MV-4-11 (cell line): ENCODE measurements around the gene PCSK6.
"Not testable (repeated sequence)": the region's sequence is repeated elsewhere in the genome, so short reads cannot be mapped to it uniquely, and the experiment has no call there.

Experiments
- DNase-seq: peaks from one replicate; lab custom pipeline; 2025; lab: John Stamatoyannopoulos, UW

PCSK6 gene

DNA sequence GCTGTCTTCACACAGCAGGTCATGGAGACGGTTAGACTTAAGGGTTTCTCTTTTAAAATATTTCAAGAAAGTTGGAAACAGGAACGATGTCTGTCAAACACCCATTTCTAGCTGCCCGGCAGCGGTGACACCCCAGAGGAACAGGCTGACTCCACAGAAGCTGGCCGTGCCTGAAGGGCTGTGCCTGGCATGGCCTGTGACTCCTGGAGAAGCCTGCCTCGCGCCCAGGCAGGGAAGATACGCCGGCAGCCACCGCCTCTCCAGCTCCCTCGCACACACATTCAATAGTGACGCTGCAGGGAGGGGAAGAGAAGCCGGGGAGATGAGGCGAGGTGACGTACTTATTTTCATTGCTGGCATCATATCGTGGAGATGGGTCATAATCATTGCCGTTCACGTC is 59.9 kb downstream of the PCSK6 start:
- DNase-seq, result no peak

DNA sequence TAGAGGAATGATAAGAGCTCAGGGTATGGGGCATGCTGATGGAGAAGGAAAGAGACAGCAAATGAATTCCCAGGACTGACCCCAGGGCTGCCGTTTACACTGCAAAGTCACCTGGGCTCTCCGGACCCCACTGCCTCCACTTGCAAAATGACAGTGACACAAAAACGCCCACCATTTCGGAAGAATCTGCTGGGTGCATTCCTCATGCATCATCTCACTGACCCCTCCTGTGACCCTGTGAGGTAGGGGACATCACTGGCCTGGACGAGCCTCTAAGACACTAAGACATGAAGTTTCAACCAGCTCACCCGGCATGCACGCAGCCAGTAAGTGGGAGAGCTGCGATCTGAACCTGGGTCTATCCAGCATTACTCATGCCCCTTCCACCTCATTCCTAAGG is 60.3 kb downstream of the PCSK6 start:
- no peak for DNase-seq

DNA sequence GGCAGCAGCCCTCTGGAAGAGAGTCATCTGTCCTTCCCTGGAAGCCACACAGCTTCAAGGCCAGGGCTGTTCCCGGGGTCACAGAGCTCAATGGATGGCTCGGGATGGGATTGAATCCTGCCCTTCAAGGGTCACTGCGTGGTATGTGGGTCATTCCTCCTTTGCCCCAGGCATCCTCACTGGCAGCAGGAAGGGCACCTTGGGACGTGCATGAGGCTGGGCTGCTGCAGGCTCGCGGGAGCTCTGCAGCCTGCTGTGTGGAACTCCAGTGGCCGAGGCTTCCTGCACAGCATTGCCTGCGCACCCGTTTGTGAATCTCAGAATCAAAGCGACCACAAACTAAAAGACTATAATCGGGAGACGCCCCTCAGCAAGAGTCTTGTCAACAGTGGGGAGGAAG is 60.7 kb downstream of the PCSK6 start:
- no peak for DNase-seq

DNA sequence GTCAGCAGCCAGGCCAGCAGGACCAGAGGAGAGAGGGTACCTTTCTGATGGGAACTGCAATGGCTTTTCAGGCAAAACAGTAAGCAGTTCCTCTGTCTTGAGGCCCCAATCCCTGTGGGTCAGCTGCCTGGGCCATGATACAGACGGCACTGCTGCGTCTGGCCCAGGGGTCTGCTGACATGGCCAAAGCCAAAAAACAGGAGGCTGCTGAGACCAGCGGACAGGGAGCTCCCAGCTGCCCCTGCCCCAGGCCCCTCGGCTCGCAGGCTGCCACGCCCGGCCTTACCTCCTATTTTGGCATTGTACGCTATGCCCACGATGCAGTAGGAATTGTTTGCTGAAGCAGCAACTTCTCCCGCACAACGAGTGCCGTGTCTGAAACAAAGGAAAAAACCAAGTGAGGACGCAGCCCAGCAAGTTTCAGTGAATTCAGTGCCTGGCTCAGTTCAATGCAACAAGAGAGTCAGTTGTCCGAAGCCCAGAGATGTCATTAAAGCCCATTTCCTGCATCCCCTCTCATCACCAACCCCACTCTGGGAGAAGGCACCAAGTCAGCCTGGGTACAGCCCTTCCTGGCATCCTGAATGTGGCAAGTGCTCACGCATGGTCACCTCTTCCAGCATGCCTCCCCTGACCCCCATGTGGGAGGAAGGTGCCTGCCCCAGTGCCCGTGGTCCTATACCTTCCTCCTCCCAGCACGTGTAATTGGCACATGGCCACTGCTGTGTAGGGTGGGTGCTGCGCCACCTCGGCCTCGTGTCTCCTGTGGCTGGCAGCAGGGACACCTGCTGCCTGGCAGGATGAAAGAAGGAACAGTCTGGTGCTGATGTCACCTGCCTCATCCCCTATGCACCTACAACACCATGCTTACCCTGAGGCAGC is 61.7 kb downstream of the PCSK6 start:
- no peak for DNase-seq

DNA sequence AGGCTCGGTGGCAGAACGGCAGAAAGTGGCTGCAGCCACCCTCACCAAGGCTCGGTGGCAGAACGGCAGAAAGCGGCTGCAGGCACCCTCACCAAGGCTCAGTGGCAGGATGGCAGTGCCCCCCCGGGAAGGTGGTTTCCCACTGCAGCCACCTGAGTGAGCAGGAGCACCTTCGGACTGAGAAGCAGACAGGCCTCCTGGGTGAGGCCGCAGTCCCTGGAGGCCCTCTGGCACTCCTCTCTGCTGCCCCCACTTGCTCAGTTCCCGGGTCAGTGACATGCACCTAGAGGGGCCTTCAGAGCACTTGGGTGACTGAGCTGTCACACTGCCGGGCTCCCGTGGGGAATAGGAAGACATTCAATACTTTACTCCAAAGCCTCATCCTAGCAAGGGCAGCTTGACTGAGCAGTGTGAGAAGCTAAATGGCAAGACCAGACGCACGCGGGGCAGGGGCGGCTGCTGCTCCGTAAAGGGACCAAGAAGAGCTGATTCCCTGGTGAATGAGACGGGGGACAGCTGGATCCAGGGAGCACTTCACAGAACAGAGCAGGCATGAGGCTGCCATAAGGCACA is 62.7 kb downstream of the PCSK6 start:
- DNase-seq, result no peak

DNA sequence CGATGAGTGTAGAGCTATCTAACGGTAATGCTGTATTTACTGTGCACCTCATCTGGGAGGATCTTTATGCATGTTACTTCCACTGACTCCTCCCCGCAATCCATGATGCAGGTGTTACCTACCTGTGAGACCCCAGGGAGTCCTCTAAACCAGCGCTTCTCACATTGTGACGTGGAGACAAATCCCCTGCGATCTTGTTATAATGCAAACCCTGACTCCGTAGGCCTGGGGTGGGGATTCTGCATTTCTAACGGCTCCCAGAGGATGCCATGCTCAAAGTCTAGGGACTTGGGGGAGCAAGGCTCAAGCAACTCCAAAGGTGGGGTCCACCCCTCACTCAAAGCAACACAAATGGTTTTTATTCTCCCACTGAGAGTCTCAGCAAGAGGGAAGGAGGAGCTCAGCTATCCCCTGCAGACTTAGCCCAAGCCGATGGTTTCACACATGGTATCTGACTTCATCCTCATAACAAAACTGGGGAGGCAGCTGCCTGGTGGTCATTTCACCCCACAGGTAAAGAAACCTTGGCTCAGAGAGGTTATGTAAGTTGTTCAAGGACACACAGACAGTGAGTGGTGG is 63.6 kb downstream of the PCSK6 start:
- no peak for DNase-seq

DNA sequence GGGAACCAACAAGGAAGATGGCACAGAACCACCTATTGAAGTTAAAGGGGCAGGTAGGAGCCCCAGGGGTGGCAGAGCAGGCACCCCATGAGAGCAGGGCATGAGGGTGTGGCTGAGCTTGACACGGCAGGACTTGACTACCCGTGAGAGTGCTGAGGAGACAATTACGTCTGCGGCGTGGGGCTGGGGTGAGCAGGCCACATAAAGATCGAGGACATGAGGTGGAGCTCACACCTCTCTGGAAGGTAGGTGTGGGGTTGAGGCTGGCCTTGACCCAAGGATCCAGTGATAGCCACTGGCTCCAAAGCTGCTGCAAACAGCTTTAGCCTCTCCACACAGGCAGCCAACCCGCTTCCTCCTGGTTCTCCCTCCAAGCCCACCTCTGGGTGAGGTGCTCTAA is 64.5 kb downstream of the PCSK6 start:
- no peak for DNase-seq

DNA sequence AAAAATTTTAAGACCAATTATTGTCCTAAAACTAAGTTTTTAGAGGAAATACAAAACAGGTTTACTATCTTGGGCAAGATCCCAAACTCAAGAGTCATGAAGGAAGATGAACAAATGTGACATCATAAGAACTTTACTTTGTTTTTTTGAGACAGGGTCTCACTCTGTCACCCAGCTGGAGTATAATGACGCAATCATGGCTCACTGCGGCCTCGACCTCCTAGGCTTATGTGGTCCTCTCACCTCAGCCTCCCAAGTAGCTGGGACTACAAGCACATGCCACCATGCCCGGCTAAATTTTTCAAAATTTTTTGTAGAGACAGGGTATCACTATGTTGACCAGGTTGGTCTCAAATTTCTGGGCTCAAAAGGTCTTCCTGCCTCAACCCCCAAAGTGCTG is 69.3 kb downstream of the PCSK6 start:
- DNase-seq, result no peak

DNA sequence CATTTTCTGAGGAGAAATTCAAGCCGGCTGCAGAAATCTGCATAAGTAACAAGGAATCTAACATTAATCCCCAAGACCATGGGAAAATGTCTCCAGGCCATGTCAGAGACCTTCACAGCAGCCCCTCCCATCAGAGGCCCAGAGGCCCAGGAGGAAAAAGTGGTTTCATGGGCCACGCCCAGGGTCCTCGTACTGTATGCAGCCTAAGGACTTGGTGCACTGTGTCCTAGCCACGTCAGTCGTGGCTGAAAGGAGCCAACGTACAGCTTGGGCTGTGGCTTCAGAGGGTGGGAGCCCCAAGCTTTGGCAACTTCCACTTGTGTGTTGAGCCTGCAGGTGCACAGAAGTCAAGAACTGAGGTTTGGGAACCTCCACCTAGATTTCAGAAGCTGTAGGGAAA is 73.0 kb downstream of the PCSK6 start:
- not testable (repeated sequence) for DNase-seq

DNA sequence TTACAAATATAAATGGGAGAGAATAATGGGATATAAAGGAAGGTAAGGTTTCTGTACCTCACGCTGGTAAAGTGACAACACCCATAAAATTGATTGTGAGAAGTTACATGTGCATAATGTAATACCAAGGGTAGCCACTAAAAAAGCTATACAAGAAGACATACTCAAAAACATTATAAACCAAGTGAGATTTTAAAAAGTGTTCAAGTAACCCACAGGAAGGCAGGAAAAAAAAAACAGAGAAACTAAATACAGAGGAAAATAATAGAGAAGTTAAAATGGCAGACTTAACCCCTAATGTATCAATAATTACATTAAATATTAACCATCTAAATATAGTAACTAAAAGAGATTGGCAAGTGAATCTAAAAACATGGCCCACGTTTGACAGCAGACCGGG is 76.3 kb downstream of the PCSK6 start:
- DNase-seq, result no peak

DNA sequence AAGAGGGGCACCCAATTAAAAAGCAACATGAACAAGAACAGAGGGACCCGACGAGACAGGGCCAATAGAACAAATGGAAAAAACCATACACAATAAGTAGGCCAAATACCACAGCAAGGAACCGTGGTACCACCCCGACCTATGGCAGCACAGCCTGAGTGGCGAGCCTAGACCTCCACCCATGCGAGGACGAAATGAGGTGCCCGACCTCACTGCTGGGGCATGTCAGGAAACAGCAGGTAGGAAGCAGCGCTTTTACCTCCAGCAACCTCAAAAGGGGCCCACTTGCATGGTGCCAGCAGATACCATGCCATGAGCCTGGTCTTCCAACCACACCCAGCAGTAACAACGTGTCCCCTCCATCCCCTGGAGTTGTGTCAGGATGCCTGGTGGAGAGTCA is 77.9 kb downstream of the PCSK6 start:
- DNase-seq, result no peak

DNA sequence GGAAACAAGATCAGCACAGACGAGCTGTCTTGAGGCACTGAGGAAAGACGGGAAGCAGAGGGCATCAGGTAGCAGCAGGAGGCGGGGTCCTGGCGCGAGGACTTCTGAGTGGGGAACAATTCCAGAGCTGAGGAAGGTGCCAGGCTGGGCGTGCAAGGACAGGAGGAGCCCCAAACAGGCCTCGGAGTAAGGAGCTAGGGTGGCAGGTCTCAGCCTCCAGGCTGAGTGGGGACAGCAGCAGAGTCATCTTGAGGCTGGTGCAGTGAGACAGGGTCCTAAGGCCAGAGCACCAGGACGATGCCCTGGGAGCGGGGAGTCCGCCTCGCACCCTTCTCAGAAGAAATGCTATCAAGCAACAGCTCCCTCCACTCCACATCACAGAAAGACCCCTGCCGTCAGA is 78.4 kb downstream of the PCSK6 start:
- no peak for DNase-seq

DNA sequence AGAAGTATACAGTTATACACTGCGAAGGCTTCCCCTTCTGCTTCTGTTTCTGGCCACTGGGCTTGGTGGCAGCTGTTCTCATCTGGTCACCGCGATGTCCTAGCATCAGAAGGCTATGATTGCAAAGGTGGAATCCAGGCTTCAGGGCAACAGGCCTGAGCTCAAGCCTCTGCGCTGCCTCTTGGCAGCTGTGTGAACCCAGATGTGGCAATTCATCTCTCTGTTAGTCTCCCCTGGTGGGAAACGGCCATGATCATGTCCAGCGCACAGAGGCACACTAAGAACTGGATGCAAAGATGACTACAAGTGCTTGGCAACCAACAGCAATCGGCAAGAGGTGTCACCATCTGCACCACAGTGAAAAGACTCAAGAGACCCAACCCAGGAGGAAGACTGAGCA is 78.9 kb downstream of the PCSK6 start:
- DNase-seq, result peak; percentile 5

DNA sequence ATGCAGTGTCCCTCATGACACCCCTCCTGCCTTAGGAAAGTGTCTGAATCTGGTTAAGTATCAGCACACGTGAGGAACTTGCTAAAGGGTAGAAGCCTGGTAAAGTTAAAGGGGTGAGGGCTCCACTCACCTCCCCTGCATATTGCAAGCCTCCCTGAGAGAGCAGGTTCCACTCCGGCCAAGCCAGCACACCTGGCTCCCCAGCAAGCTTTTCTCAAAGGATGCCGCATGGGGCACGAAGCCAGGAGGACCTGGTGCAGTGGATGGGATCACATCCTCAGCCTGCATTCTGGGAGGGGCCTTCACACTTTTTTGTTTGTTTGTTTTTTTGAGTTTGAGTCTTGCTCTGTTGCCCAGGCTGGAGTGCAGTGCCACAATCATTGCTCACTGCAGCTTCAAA is 79.9 kb downstream of the PCSK6 start:
- DNase-seq, result no peak

DNA sequence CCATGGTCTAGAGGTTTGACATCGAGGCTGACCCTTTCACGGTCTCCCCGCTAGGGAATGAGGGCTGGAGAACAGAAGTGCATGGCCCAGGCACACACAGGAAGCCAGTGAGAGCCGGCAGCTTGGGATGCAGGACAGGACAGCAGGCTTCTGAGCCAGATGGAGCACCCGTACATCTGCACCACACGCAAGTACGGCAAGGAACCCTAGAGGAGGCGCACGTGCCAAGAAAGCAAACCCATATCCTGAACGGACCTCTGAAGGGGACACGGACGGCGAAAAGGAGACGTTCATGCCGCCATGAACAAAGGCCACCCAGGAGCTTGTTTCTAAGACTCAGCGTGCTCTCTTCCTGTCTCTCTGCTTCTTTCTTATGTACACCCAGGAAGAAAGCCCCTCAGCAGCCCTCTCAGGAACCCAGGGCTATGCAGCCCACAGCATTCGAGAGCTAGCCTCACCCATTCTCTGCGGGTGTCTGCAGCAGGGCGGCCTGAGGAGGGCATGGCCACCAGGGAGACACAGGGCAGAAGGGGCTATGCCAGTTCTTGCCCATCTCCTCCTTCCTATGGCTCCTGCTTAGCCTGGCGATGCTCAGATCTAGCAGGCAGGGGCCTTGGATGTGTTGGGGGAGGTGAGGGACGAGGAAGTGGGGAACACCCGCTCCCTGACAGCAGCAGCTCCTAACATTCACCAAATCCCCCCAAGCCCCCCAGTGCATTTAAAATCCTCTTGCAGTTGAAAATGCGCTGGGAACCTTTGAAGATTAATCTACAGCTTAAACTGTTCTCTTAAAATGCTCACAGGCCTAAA is 81.3 kb downstream of the PCSK6 start:
- DNase-seq, result no peak

DNA sequence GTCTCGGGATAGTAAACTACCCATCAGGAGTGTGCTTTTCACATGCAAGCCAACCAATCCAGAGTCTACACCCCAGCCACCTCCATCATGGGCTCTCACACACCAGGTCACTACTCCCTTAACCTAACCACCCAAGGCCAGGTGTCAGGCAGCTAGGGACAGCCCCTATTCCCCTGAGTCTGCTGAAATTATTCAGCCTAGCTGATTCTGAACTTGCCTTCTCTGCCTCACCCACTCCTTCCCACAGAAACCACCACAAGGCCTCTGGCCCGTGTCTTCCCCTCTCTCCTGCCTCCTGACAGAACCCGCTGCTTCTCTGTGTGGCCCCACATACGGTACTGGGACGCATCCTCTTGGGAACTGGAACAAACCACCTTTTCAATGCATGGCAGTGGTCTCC is 82.1 kb downstream of the PCSK6 start:
- no peak for DNase-seq

DNA sequence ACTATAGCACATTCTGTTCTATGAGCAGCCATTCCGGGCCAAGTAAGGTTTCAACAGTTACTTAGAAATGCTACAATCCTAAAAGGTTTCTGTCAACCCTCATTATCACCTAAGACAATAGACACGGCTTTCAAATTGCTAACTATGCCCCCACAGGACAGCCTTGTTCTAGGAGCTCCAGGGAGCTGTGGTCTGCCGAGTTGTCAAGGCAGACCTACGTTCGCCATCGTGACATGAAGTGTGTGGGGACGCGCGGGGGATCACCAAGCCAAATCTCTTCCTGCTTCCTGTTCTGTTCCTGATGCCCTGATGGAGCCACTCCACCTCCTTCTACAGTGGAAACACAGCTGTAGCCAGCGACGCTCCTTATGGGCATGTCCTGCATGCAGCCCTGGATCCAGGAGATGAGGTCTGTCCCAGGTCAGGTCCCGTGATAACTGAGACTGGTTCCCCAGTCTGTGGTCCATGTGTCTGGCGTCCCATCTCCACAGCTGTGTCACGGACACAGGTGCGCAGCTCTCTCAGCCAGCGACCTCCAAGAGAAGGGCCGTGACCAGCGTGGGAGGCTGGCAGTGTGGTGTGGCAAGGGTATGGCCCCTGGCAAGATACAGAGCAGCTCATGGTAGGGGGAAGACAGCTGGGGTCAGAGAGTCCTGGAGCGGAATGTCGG is 82.8 kb downstream of the PCSK6 start:
- DNase-seq, result no peak

DNA sequence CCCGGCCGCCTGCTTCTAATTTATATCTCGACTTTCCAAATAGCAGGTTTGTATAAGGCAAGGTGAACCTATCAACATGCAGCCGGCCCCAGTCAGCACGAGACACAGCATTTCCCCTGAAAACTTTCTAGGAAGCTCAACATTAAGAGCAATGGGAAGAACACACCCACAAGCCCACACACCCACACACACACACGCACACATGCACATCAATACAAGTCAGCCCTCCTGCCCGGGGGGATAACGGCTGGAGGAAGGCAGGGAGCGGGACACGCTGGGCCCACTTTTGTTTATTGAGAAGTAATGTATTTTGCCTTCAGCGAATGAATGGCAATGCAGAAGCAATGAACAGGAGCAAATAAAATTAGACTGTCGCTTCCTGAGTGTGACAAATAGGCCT is 83.5 kb downstream of the PCSK6 start:
- DNase-seq, result no peak

DNA sequence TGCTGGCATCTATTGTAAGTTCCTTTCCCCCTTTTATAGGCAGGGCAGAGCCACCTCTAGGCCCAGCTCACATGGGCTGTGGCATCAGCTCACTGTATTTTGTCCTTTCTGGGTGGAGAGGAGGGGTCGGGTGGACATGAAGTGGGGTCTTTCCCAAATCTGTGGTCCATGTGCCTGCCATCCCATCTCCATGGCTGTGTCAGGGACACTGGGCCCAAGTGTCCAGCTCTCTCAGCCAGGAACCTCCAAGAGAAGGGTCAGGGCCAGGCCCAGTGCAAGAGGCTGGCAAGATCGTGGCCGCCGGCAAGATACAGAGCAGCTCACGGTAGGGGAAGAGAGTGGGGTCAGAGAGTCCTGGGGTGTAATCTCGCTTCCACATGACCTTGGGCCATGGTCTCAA is 85.3 kb downstream of the PCSK6 start:
- no peak for DNase-seq

DNA sequence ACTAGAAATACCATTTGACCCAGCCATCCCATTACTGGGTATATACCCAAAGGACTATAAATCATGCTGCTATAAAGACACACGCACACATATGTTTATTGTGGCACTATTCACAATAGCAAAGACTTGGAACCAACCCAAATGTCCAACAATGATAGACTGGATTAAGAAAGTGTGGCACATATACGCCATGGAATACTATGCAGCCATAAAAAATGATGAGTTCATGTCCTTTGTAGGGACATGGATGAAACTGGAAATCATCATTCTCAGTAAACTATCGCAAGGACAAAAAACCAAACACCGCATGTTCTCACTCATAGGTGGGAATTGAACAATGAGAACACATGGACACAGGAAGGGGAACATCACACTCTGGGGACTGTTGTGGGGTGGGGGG is 86.6 kb downstream of the PCSK6 start:
- DNase-seq, result not testable (repeated sequence)

DNA sequence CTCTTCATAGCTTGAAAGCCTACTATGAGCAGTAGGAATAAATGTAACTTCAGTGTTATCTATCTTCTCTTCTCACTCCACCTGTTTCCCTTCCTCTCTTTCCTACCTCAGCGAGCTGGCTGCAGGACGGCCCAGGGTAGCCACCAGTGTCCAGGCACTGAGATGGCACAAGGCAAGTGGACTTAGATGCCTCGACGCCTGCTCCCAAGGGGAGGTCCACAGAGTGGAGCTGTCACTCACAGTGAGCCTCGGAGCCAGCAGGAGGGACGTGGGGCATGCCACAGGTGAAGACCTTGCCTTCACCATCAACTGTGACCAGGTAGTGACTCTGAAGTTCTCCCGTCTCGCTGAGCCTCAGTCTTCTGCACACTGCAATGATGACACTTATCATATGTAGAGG is 88.2 kb downstream of the PCSK6 start:
- no peak for DNase-seq

DNA sequence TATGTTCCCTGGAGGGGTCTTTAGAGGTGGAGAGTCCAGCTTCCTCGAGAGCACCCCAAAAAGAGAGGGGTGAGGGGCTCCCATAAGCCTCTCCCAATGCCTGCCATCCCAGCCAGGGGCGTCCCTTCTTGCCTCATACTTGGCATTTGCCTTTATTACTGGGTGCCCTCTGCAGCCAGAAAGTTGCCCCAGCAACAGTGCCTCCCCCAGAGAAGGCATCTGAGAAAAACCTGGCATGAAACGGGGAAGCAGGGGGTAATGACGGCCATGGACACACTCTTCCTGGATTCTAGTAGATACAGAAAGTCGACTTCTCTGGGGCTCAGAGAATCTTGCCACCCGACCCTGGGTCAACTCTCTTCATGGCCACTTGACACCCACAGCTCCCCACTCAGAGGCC is 90.1 kb downstream of the PCSK6 start:
- DNase-seq, result no peak
